ENCODE measurements around the gene PPDPF. TPM values are rescaled to one million over a fixed set of nuclear protein-coding genes. Genes with fewer than 3 reads are reported as not detected.

The PPDPF gene
- total RNA-seq, 1 experiment from 2014 or later = 148 TPM

- Histone ChIP-seq H3K27ac (ENCODE audit: low read depth, low read length, poor library complexity, severe bottlenecking) (no peak overlapping the region), H3K4me3 (ENCODE audit: low read depth, low read length, poor library complexity, severe bottlenecking) (no peak overlapping the region), H3K27me3 (replicated peaks; ENCODE audit: insufficient read depth, low read depth, low read length, poor library complexity) (no peaks in the 10 kb centered on the region), H3K36me3 (ENCODE audit: insufficient read depth, low read length, poor library complexity, severe bottlenecking) (no peaks in the 10 kb centered on the region), H3K4me1 (ENCODE audit: insufficient read depth, low read length, poor library complexity, severe bottlenecking) (peaks cover 5% of the 10 kb centered on the region), H3K9me3 (ENCODE audit: low read depth, low read length, poor library complexity, severe bottlenecking) (no peaks in the 10 kb centered on the region)
- DNase-seq (ENCODE audit: low spot score) = no peak
- intact Hi-C loops (cut with micrococcal nuclease; ENCODE audit: unreplicated experiment) = loop anchor here (5.0 kb wide), 3 partner anchors 248 to 583 kb away; partner anchors contain the start of gene SAMD10
- CTCF ChIA-PET = no interaction called here
- TF ChIP-seq, protein P1, sequence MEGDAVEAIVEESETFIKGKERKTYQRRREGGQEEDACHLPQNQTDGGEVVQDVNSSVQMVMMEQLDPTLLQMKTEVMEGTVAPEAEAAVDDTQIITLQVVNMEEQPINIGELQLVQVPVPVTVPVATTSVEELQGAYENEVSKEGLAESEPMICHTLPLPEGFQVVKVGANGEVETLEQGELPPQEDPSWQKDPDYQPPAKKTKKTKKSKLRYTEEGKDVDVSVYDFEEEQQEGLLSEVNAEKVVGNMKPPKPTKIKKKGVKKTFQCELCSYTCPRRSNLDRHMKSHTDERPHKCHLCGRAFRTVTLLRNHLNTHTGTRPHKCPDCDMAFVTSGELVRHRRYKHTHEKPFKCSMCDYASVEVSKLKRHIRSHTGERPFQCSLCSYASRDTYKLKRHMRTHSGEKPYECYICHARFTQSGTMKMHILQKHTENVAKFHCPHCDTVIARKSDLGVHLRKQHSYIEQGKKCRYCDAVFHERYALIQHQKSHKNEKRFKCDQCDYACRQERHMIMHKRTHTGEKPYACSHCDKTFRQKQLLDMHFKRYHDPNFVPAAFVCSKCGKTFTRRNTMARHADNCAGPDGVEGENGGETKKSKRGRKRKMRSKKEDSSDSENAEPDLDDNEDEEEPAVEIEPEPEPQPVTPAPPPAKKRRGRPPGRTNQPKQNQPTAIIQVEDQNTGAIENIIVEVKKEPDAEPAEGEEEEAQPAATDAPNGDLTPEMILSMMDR (conservative IDR thresholded peaks at IDR 0.05; ENCODE audit: low read depth, low read length) = no peak
- no peak for TF ChIP-seq EZH2 (IDR thresholded peaks at IDR 0.05; ENCODE audit: borderline replicate concordance, low read depth, low read length, poor library complexity, severe bottlenecking)
- no TSS peak for BruUV-seq (replicated peaks)
- POLR2A ChIA-PET (ENCODE audit: low non-redundant PET) = no interaction called here
These were observed 18.5 kb downstream of the PPDPF start for GRCh38 chr20:63539092-63539430.

DNA sequence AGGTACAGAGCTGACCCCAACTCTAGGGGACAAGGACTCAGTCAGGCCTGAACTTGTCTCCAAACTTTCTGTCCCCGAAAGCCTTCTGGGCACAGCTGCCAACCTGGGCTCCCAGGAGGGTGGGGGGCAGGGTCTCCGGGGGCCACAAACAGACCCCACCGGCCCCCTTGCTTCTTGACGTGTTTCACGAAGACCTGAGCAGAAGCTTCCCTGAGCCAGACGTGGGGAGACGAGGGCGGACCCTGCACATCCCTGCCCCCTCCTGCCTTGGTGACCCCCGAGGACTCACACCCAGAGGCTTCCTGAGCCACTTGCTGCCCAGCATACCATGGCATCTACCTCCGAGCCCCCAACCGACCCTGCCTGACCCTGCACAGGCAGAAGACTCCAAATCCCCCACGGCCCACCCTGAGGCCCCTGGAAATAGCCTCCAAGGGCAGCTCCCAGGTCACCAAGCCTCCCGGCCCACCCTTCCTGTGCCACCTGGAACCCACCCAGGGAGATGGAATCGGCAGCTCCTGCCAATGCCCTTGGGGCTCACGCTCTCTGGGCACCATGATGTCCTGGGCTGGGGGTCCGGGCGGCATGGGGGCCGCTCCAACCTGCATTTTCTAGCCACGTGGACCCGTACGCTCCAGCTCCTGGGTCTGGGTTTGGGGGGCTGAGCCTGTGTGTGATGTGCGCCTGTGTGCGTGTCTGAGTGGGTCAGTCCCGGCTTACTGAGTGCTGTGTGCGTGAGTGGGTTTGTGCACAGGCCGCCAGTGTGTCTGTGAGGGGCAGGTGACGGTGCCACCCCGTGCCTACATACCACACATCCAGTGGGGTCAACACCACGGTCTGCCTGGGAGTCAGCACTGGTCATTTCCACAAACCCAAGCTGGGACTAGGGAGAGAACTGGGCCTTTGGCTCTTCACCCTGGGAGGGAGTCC, 19.1 kb downstream of the PPDPF start:
- TF ChIP-seq, protein P1 (conservative IDR thresholded peaks at IDR 0.05; ENCODE audit: low read depth, low read length) = no peak
- no peak for TF ChIP-seq EZH2 (IDR thresholded peaks at IDR 0.05; ENCODE audit: borderline replicate concordance, low read depth, low read length, poor library complexity, severe bottlenecking)
- intact Hi-C loops (cut with micrococcal nuclease; ENCODE audit: unreplicated experiment) = loop anchor here (5.0 kb wide), 3 partner anchors 248 to 583 kb away; partner anchors contain the start of gene SAMD10

GRCh38 chr20:63540417-63541186, 20.0 kb downstream of the PPDPF start:
- Histone ChIP-seq H3K27me3 (replicated peaks; ENCODE audit: insufficient read depth, low read depth, low read length, poor library complexity) (peaks cover 15% of the 10 kb centered on the region), H3K27ac (ENCODE audit: low read depth, low read length, poor library complexity, severe bottlenecking) (no peak overlapping the region), H3K4me3 (ENCODE audit: low read depth, low read length, poor library complexity, severe bottlenecking) (no peak overlapping the region), H3K4me1 (ENCODE audit: insufficient read depth, low read length, poor library complexity, severe bottlenecking) (peaks cover 5% of the 10 kb centered on the region), H3K36me3 (ENCODE audit: insufficient read depth, low read length, poor library complexity, severe bottlenecking) (no peaks in the 10 kb centered on the region), H3K9me3 (ENCODE audit: low read depth, low read length, poor library complexity, severe bottlenecking) (no peaks in the 10 kb centered on the region)
- POLR2A ChIA-PET (ENCODE audit: low non-redundant PET) = interaction anchor here (0.5 kb wide), 1 partner anchor 34 kb away, joined by 4 read pairs; the partner anchor contains the start of gene HELZ2
- BruUV-seq (replicated peaks) = no TSS peak
- intact Hi-C loops (cut with micrococcal nuclease; ENCODE audit: unreplicated experiment) = no loop called here
- CTCF ChIA-PET = no interaction called here
- no peak for DNase-seq (ENCODE audit: low spot score)
- TF ChIP-seq EZH2 (IDR thresholded peaks at IDR 0.05; ENCODE audit: borderline replicate concordance, low read depth, low read length, poor library complexity, severe bottlenecking) = no peak
- TF ChIP-seq, protein P1 (conservative IDR thresholded peaks at IDR 0.05; ENCODE audit: low read depth, low read length) = no peak

More for the DNA sequence above, 19.1 kb downstream of the PPDPF start:
- POLR2A ChIA-PET (ENCODE audit: low non-redundant PET) = no interaction called here
- BruUV-seq (replicated peaks) = no TSS peak
- CTCF ChIA-PET = no interaction called here
- no peak for DNase-seq (ENCODE audit: low spot score)
- peaks cover 6% of the 10 kb centered on the region for H3K27me3 ChIP-seq (replicated peaks; ENCODE audit: insufficient read depth, low read depth, low read length, poor library complexity)
- H3K36me3 ChIP-seq (ENCODE audit: insufficient read depth, low read length, poor library complexity, severe bottlenecking) = no peaks in the 10 kb centered on the region
- peaks cover 5% of the 10 kb centered on the region for H3K4me1 ChIP-seq (ENCODE audit: insufficient read depth, low read length, poor library complexity, severe bottlenecking)
- no peaks in the 10 kb centered on the region for H3K9me3 ChIP-seq (ENCODE audit: low read depth, low read length, poor library complexity, severe bottlenecking)
- H3K27ac ChIP-seq (ENCODE audit: low read depth, low read length, poor library complexity, severe bottlenecking) = no peak overlapping the region
- H3K4me3 ChIP-seq (ENCODE audit: low read depth, low read length, poor library complexity, severe bottlenecking) = no peak overlapping the region
